Parathyroid adenoma (tissue), 2 donors: ENCODE results near the gene CHCHD1.
"Not testable (repeated sequence)": the region's sequence is repeated elsewhere in the genome, so short reads cannot be mapped to it uniquely, and the experiment has no call there.

Source experiments
- H2AFZ ChIP-seq: fragments of 300-600 bp; sonication (generic); one replicate; pipeline ENCODE4 v1.7.0; 2017; ENCODE audit warnings: antibody characterized with exemption, mild to moderate bottlenecking
- H3K27ac ChIP-seq: fragments of 300-600 bp; sonication (generic); one replicate; pipeline ENCODE4 v1.7.0; 2017
- H3K27me3 ChIP-seq: fragments of 300-600 bp; sonication (generic); one replicate; pipeline ENCODE4 v1.7.0; 2017; ENCODE audit warnings: low read length; ENCODE audit not compliant: control insufficient read depth, insufficient read depth
- H3K36me3 ChIP-seq: fragments of 300-600 bp; sonication (generic); one replicate; pipeline ENCODE4 v1.7.0; 2017; ENCODE audit warnings: low read length; ENCODE audit not compliant: control insufficient read depth, insufficient read depth
- H3K4me1 ChIP-seq: fragments of 300-600 bp; sonication (generic); one replicate; pipeline ENCODE4 v1.7.0; 2017; ENCODE audit warnings: control low read depth
- H3K4me2 ChIP-seq: fragments of 300-600 bp; sonication (generic); one replicate; pipeline ENCODE4 v1.7.0; 2017; ENCODE audit warnings: low read length
- H3K4me3 ChIP-seq: fragments of 300-600 bp; sonication (generic); one replicate; pipeline ENCODE4 v1.7.0; 2017; ENCODE audit warnings: low read depth, low read length
- H3K79me2 ChIP-seq: fragments of 300-600 bp; sonication (generic); one replicate; pipeline ENCODE4 v1.7.0; 2017; ENCODE audit warnings: control low read depth
- H3K9ac ChIP-seq: fragments of 300-600 bp; sonication (generic); one replicate; pipeline ENCODE4 v1.7.0; 2017; ENCODE audit warnings: mild to moderate bottlenecking
- H3K9me3 ChIP-seq: fragments of 300-600 bp; sonication (generic); one replicate; pipeline ENCODE4 v1.7.0; 2017; ENCODE audit warnings: low read length; ENCODE audit not compliant: control insufficient read depth
- TF ChIP-seq, protein P1 (sequence below): fragments of 300-600 bp; sonication (generic); IDR thresholded peaks from one replicate; pipeline ENCODE4 v1.7.0; 2017; ENCODE audit warnings: antibody characterized with exemption, mild to moderate bottlenecking
- donor health status: primary hyperparathyroidism.

Gene CHCHD1

GRCh38 chr10:73824146-73824725 is 42.4 kb downstream of the CHCHD1 start:
- Histone ChIP-seq H3K4me2 (no peak overlapping the region), H3K27me3 (no peaks in the 10 kb centered on the region), H3K9ac (no peak overlapping the region), H3K27ac (no peak overlapping the region), H3K9me3 (no peaks in the 10 kb centered on the region), H2AFZ (no peak overlapping the region), H3K4me3 (no peak overlapping the region), H3K79me2 (no peaks in the 10 kb centered on the region), H3K4me1 (no peaks in the 10 kb centered on the region), H3K36me3 (no peaks in the 10 kb centered on the region)
- TF ChIP-seq, protein P1, sequence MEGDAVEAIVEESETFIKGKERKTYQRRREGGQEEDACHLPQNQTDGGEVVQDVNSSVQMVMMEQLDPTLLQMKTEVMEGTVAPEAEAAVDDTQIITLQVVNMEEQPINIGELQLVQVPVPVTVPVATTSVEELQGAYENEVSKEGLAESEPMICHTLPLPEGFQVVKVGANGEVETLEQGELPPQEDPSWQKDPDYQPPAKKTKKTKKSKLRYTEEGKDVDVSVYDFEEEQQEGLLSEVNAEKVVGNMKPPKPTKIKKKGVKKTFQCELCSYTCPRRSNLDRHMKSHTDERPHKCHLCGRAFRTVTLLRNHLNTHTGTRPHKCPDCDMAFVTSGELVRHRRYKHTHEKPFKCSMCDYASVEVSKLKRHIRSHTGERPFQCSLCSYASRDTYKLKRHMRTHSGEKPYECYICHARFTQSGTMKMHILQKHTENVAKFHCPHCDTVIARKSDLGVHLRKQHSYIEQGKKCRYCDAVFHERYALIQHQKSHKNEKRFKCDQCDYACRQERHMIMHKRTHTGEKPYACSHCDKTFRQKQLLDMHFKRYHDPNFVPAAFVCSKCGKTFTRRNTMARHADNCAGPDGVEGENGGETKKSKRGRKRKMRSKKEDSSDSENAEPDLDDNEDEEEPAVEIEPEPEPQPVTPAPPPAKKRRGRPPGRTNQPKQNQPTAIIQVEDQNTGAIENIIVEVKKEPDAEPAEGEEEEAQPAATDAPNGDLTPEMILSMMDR = no peak

- H3K4me2 ChIP-seq = no peak overlapping the region
- H2AFZ ChIP-seq = no peak overlapping the region
- H3K9ac ChIP-seq = no peak overlapping the region
- no peaks in the 10 kb centered on the region for H3K27me3 ChIP-seq
- no peaks in the 10 kb centered on the region for H3K79me2 ChIP-seq
- no peak overlapping the region for H3K4me3 ChIP-seq
- H3K9me3 ChIP-seq = no peaks in the 10 kb centered on the region
- H3K4me1 ChIP-seq = no peaks in the 10 kb centered on the region
- H3K36me3 ChIP-seq = no peaks in the 10 kb centered on the region
- H3K27ac ChIP-seq = no peak overlapping the region
- TF ChIP-seq, protein P1 = no peak
These were observed 45.7 kb downstream of the CHCHD1 start for GRCh38 chr10:73827346-73828089.

DNA sequence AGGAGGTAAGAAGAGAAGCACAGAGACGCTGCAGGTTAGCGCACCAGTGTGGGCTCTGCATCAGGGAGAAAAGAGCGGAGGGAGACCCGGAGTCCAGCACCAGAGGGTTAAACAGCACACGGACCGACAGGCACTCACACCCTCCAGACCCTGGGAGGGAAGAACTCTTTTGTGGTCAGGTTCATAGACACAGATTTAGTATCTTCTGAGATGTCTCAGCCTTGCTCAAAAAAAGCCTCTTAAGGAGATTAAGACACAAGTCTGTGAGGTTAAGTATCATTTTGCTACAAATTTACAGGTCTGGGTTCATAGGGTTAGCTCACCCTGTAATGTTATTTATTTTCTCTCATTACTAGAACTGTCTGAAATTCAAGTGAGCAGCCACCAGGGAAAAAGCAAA is 46.3 kb downstream of the CHCHD1 start:
- H2AFZ ChIP-seq = no peak overlapping the region
- TF ChIP-seq, protein P1 = no peak
- no peaks in the 10 kb centered on the region for H3K9me3 ChIP-seq
- no peaks in the 10 kb centered on the region for H3K4me1 ChIP-seq
- no peak overlapping the region for H3K9ac ChIP-seq
- H3K27me3 ChIP-seq = no peaks in the 10 kb centered on the region
- H3K36me3 ChIP-seq = no peaks in the 10 kb centered on the region
- H3K79me2 ChIP-seq = no peaks in the 10 kb centered on the region
- H3K4me2 ChIP-seq = no peak overlapping the region
- H3K27ac ChIP-seq = no peak overlapping the region
- no peak overlapping the region for H3K4me3 ChIP-seq

- H3K79me2 ChIP-seq, H2AFZ ChIP-seq, H3K9me3 ChIP-seq, H3K4me1 ChIP-seq, H3K36me3 ChIP-seq, H3K4me3 ChIP-seq, H3K9ac ChIP-seq, H3K27me3 ChIP-seq, H3K4me2 ChIP-seq, H3K27ac ChIP-seq: not testable (repeated sequence)
These were observed 47.2 kb downstream of the CHCHD1 start for GRCh38 chr10:73829090-73829489.
